Gastroesophageal sphincter (tissue), 3 donors: ENCODE results near the gene TRMT61A.

Experiments used
- EP300 ChIP-seq: sonication (generic); formaldehyde crosslinking; IDR thresholded peaks from one replicate; pipeline ENCODE4 v1.6.1; 2017; ENCODE audit warnings: antibody characterized with exemption, mild to moderate bottlenecking
- TF ChIP-seq, protein P1 (sequence below), 4 experiments: fragments of 200-600 bp in 2 of 4; fragments of 450-650 bp in 2 of 4; sonication (generic) in 1 of 4; IDR thresholded peaks; one replicate each; pipeline ENCODE4 v1.5.1; 2017 to 2019; ENCODE audit warnings: antibody characterized with exemption in 4 of 4, mild to moderate bottlenecking in 2 of 4, moderate library complexity in 2 of 4

DNA sequence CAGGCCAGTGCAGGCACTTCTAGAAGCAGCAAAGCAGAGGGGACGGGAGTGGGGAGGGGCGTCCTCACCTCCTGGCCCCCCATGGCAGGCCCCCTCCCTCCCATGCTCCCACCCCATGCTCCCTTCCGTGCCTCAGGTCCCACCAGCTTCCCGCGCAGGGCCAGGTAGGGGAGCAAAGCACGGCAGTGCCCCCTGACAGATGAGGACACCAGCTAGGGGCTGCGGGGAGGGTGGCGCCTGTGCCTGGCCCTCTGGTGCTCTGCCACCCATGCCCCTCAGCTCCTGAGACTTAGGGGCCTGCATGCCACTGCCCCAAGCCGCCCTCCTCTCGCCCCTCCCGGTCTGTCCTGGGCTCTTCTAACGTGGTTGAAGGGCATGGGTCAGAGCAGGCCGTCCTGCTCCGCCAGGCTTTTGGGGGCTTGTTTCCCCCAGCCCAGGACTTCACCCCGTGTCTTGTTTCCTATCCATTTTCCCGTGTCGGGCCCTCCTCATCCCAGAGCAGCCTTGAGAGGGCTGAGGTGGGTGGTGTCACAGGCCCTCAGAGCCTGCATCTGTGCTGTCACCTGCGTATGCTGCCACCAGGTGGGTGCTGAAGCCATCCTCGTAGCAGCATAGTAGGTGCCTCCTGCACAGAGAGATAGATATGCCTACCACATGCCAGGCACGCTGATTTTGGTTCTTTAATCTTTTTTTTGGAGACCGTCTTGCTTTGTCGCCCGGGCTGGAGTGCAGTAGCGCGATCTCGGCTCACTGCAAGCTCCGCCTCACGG lies 10.2 kb downstream of the TRMT61A start:
- TF ChIP-seq, protein P1, sequence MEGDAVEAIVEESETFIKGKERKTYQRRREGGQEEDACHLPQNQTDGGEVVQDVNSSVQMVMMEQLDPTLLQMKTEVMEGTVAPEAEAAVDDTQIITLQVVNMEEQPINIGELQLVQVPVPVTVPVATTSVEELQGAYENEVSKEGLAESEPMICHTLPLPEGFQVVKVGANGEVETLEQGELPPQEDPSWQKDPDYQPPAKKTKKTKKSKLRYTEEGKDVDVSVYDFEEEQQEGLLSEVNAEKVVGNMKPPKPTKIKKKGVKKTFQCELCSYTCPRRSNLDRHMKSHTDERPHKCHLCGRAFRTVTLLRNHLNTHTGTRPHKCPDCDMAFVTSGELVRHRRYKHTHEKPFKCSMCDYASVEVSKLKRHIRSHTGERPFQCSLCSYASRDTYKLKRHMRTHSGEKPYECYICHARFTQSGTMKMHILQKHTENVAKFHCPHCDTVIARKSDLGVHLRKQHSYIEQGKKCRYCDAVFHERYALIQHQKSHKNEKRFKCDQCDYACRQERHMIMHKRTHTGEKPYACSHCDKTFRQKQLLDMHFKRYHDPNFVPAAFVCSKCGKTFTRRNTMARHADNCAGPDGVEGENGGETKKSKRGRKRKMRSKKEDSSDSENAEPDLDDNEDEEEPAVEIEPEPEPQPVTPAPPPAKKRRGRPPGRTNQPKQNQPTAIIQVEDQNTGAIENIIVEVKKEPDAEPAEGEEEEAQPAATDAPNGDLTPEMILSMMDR (IDR thresholded peaks at IDR 0.05), result no peak
- TF ChIP-seq EP300, result no peak
